GM13976 (cell line): ENCODE results near the gene ZNF552.
"Not testable (repeated sequence)": the region's sequence is repeated elsewhere in the genome, so short reads cannot be mapped to it uniquely, and the experiment has no call there.

Experiments
- DNase-seq: peaks from one replicate; pipeline ENCODE4 v3.0.0; 2012; ENCODE audit warnings: low spot score
- in situ Hi-C: fragments of 300-500 bp; cut with MboI; formaldehyde crosslinking; loops from one replicate; pipeline ENCODE4 v1.12.0; 2022; ENCODE audit warnings: low sequenced_read_pairs, mixed read lengths, inconsistent platforms; ENCODE audit not compliant: unreplicated experiment
- TF ChIP-seq, protein P1 (sequence below): IDR thresholded peaks from 2 replicates; pipeline ENCODE4 v1.5.1; 2012; ENCODE audit warnings: borderline replicate concordance, mild to moderate bottlenecking; ENCODE audit not compliant: insufficient read depth; ENCODE audit errors: extremely low read depth, missing control alignments, control extremely low read depth

ZNF552 gene

DNA sequence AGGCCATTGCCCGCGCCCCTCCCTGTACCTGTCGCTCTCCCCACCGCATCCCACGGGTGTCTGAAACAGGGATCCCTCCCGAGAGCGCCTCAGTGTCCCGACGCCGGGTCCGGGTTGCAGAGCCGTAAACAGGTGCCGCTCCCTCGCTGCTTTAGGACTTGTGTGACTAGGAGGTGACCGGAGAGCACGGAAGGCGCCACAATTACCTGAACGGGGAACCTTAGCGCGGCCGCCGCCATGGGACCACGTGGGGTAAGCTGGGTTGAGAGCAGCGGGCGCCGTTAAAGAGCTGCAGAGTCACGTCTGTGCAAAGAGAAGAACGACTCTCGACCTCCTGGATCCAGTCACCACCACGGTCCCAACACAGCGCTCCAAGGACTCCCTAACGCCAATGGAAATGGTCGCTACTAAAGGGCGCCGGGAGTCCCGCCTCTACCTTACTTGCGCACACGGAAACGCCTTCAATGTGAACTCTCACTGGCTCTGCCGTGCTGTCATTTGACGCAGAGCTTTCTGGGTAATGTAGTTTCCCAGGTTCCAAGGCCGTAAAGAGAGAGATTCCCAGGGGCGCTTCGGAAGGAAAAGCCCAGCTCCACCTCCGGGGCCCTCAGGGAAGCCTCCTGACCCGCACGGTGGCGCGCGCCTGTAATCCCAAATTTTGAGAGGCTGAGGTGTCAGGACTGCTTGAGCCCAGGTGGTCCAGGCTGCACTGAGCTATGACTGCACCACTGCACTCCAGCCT lies at the start of gene ZNF552:
Gene ZNF552 (minus strand): TSS at position 409 of the 742 bp plus-strand sequence. CDS start 170 bp downstream, at position 239.
- DNase-seq, result peak; percentile 86
- TF ChIP-seq, protein P1, sequence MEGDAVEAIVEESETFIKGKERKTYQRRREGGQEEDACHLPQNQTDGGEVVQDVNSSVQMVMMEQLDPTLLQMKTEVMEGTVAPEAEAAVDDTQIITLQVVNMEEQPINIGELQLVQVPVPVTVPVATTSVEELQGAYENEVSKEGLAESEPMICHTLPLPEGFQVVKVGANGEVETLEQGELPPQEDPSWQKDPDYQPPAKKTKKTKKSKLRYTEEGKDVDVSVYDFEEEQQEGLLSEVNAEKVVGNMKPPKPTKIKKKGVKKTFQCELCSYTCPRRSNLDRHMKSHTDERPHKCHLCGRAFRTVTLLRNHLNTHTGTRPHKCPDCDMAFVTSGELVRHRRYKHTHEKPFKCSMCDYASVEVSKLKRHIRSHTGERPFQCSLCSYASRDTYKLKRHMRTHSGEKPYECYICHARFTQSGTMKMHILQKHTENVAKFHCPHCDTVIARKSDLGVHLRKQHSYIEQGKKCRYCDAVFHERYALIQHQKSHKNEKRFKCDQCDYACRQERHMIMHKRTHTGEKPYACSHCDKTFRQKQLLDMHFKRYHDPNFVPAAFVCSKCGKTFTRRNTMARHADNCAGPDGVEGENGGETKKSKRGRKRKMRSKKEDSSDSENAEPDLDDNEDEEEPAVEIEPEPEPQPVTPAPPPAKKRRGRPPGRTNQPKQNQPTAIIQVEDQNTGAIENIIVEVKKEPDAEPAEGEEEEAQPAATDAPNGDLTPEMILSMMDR, result no peak
- in situ Hi-C loops, result no loop called here

DNA sequence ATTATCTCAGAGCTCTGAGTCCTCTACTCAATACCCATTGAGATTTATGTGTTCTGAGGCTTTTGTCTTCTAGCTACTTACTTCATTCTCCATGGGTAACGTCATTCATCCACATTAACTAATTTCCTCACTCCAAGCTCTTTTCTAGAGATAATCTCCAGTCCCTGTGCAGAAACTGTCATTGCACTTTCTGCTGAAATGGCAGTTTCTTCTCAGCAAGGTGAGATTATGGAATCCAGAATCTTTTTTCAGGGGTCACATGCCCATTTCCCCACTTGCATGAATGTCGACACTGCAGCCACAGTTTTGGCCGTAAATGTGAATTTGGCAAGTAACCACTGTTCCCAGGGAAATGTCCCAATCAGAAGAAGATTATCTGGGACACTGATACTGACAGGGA lies 47.6 kb upstream of the ZNF552 start:
- in situ Hi-C loops, DNase-seq: not testable (repeated sequence)

DNA sequence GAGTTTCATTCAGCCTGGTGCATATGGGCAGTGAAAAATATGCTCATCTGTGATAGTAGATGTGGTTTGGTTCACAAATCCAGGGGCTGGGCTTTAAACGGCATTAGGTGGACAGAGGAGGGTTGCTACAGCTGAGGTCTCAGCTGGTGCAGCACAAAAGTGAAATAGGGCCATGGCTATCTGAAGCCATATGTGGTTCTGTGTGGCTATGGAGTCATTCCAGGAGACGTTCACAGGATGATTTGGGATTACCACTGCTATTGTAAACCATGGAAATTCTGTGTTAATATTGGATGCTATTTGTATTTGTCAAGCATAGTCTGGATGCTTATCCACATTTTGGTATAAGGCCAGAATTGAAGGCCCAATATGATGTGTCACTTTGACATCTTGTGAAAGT lies 39.4 kb upstream of the ZNF552 start:
- in situ Hi-C loops, DNase-seq: not testable (repeated sequence)

DNA sequence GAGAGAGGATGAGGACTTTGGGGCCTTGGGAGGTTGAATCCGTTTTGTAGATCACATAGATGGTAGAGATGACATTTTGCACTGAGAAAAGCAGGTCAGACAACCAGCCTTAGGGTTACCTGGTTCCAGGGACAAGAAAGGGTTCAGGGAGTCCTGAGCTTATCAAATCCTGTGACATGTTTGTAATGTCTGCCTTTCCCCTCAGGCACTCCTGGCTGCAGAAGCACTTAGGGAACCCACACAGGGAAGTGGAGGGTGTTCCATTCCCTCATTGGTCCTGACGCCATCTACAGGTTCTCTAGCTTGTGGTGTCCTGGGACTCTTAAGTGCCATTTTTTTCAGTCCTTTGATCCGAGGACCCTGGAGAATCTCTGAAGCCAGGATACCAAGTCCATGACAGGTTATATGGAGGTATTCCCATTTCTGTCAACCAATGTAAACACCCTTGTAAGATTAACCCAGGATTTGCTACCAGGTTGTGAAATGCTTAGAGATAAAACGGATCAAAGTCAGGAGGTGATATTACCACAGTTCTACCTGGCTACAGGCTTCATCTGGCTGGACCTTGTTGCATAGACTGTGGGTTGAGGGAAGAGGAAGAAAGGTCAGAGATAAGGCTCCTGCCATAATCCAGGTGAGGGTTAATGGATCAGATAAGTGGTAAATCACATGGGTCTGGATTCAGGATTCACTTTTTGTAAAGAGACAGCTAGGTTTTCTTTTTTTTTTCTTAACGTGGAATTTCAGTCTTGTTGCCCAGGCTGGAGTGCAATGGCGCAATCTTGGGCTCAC lies 37.3 kb upstream of the ZNF552 start:
- in situ Hi-C loops, result not testable (repeated sequence)

DNA sequence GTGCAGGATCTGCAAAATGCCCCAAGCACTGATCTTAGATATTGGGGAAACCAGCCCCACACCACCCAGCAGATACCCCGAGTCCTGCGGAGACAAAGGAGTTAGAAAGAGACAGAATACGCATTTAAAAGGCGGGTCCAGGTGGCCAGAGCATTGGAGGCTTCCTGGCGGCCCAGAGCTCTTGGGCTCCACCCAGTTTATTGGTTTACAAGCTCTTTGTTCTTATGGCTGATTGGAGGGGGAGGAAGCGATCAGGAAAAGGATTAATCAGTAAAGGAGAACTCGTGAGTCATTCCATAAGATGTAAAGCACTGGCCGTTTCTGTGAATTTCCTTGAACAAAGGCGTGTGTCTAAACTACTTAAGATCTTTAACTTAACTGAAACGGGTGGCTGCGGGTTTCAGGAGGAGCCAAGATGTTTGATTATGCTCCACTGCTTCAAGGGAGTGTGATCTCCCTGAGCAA lies 35.9 kb upstream of the ZNF552 start:
- no peak for DNase-seq
- TF ChIP-seq, protein P1, result no peak
- in situ Hi-C loops, result no loop called here

More for the DNA sequence above, 37.3 kb upstream of the ZNF552 start:
- not testable (repeated sequence) for DNase-seq

DNA sequence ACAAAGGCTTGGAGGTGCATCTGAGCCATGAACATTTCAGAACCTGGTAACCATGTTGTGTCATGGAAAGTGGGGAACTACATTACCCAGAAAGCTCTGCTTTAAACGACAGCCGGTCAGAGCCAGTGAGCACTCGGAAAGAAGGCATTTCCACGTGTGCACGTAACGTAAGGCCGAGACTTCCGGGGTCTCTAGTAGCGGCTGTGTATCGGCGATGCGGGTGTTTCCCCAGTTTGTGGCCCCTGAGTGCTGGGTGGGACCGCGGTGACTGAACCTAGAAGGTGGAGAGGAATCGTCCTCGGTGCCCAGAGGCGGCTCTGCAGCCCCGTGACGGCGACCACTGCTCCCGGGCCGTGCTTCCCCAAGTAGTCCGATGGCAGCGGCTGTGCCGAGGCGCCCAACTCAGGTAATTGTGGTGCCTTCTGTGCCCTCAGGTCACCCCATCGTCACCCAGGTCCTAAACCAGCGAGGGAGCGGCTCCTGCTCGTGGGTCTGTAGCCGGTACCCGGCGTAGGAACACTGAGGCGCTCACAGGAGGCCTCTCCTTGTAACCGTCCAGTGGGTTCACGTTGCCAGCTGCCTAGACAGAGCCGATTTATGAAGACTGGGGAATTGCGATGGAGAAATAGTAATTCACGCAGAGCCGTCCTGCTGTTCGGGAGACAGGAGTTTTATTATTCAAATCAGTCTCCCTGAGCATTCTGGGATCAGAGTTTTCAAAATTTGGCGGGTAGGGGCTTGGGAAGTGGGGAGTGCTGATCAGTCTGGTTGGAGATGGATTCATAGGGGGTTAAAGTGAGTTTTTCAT lies 35.2 kb upstream of the ZNF552 start, which contains the start of gene ZNF587:
Gene ZNF587 (plus strand): TSS at position 194 of the 808 bp plus-strand sequence. CDS start 180 bp downstream, at position 374.
- peak; percentile 80 for DNase-seq
- in situ Hi-C loops, result not testable (repeated sequence)

DNA sequence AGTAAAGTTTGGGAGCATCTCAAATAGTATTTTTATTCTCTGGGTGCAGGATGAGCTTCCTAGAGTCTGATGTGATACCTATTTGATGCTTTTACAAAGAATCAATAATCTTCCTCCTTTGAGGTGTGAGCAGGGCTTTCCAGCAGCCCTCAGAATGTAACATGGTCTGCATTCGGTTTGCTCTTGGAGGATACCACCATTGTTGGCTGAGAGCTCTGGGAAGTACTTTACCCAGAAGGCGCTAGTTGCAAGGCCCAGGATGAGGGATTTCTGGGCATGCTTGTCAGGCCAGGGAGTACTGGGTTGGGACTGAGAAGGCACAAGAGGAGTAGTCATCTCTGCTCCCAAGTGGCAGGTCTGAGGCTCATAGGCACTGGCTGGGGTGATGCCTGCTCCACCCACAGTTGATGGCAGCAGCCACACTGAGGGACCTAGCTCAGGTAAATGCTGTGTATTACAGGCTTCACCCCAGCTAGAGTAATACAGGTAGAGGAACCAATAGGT lies 34.5 kb upstream of the ZNF552 start:
- DNase-seq, in situ Hi-C loops: not testable (repeated sequence)

DNA sequence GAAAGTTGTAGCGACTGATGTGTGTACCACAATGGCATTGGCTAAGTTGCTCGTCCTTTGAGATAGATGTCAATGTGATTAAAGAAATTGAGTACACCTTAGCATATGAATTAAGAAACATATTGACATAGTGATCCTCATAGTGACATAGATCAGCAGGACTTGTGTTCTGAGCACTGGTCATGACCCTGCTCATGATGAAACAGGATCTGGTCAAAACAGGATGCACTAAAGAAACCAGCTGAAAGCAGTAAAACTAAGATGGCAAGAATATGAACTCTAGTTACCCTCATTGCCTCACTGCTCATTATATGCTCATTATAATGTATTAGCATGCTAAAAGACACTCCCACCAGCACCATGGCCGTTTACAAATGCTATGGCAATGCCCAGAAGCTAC lies 32.5 kb upstream of the ZNF552 start:
- in situ Hi-C loops, DNase-seq: not testable (repeated sequence)

DNA sequence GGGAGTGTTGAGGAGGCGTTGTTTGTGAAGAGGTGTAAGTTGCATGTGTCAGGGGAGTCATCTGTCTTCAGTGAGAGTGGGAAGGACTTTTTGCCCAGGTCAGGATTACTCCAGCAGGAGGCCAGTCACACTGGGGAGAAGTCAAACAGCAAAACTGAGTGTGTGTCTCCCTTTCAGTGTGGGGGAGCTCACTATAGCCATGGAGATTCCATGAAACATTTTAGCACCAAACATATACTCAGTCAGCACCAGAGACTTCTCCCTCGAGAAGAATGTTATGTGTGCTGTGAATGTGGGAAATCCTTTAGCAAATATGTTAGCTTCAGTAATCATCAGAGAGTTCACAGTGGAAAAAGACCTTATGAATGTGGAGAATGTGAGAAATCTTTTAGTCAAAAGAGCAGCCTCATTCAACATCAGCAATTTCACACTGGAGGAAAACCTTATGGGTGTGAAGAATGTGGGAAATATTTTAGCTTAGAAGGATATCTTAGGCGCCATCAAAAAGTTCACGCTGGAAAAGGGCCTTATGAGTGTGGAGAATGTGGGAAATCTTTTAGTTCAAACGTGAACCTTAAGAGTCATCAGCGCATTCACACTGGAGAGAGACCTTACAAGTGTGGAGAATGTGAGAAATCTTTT lies 26.5 kb upstream of the ZNF552 start:
- no peak for DNase-seq
- TF ChIP-seq, protein P1, result no peak
- in situ Hi-C loops, result no loop called here

DNA sequence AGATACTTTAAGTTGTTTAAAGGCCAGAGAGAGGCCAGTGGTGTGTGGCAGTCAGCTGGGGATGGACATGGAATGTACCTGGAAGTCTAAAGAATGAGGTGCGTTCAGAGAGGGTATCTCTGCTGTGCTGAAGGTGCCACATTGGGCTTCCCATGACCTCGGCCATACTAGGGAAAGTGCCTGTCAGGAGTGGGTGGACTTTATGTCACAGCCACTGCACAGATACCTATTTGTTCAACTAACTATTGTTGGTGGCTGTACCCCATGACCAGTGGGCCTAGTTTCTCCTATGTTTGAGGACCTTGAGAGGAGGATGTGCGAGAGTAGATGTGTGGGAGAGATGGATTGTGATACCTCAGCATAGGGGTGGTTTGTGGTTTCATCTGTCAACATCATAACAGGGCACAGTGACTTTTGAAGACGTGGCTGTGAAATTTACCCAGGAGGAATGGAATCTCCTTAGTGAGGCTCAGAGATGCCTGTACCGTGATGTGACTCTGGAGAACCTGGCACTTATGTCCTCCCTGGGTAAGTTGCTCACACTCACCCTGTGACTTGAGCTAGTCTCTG lies 24.0 kb upstream of the ZNF552 start:
- DNase-seq, in situ Hi-C loops: not testable (repeated sequence)

DNA sequence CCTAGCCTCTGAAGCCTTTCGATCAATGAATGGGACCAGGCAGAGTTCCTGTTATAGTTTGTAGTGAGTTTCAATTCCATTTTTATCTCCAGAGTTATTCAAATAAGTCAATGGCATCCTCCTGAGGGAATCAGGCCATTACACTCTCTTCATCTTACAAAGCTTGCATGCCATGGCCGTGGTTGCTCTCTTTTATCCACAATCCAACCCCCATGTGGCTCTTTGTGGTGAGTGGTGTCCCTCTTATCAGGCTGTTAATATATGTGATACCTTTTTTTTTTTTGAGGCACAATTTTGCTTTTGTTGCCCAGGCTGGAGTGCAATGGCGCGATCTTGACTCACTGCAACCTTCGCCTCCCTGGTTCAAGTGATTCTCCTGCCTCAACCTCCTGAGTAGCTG lies 22.3 kb upstream of the ZNF552 start:
- DNase-seq, in situ Hi-C loops: not testable (repeated sequence)
